Measurements from ENCODE around the gene CD37.
A peak's percentile ranks its signal among the peaks of the same experiment; 100 is the strongest.
"Not testable (repeated sequence)": the region's sequence is repeated elsewhere in the genome, so short reads cannot be mapped to it uniquely, and the experiment has no call there.

Gene CD37

GRCh38 chr19:49331187-49331586, 4.0 kb upstream of the CD37 start:
- not testable (repeated sequence) for DNase-seq

- DNase-seq = peak; percentile 79
Observed at GRCh38 chr19:49331616-49332055, 3.6 kb upstream of the CD37 start.

- not testable (repeated sequence) for DNase-seq
Observed at GRCh38 chr19:49332691-49333417, 2.4 kb upstream of the CD37 start.

- DNase-seq = no peak
Observed at GRCh38 chr19:49333418-49333805, 1.8 kb upstream of the CD37 start.

- DNase-seq = peak; percentile 73
Observed at GRCh38 chr19:49333811-49334288, 1.4 kb upstream of the CD37 start.

- DNase-seq = peak; percentile 47
Observed at GRCh38 chr19:49335784-49336481, 727 bp downstream of the CD37 start.

GRCh38 chr19:49336482-49337266, 1.5 kb downstream of the CD37 start:
- DNase-seq = no peak

GRCh38 chr19:49337267-49338022, 2.2 kb downstream of the CD37 start:
- no peak for DNase-seq

- DNase-seq = no peak
Observed at GRCh38 chr19:49338023-49338677, 2.9 kb downstream of the CD37 start.

GRCh38 chr19:49338691-49339300, 3.6 kb downstream of the CD37 start:
- no peak for DNase-seq

GRCh38 chr19:49339301-49340068, 4.3 kb downstream of the CD37 start:
- DNase-seq = no peak

- peak; percentile 28 for DNase-seq
Observed at GRCh38 chr19:49340069-49340864, 5.1 kb downstream of the CD37 start.

- DNase-seq = no peak
Observed at GRCh38 chr19:49340865-49341718, 5.9 kb downstream of the CD37 start.

GRCh38 chr19:49342291-49342721, 7.1 kb downstream of the CD37 start:
- no peak for DNase-seq

GRCh38 chr19:49343123-49343522, 7.9 kb downstream of the CD37 start:
- no peak for DNase-seq

GRCh38 chr19:49344505-49345423, 9.6 kb downstream of the CD37 start:
- no peak for DNase-seq

- DNase-seq = no peak
Observed at GRCh38 chr19:49347191-49347590, 12.0 kb downstream of the CD37 start.

GRCh38 chr19:49347835-49348234, 12.6 kb downstream of the CD37 start:
- DNase-seq = peak; percentile 36
